ENCODE results near the gene TMC2.

The TMC2 gene

DNA sequence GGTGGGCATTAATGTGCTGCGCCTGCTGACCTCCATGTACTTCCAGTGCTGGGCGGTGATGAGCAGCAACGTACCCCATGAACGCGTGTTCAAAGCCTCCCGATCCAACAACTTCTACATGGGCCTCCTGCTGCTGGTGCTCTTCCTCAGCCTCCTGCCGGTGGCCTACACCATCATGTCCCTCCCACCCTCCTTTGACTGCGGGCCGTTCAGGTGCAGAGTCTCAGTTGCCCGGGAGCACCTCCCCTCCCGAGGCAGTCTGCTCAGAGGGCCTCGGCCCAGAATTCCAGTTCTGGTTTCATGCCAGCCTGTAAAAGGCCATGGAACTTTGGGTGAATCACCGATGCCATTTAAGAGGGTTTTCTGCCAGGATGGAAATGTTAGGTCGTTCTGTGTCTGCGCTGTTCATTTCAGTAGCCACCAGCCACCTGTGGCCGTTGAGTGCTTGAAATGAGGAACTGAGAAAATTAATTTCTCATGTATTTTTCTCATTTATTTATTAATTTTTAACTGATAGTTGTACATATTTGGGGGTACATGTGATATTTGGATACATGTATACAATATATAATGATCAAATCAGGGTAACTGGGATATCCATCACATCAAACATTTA is 80.8 kb downstream of the TMC2 start:
- DNase-seq (ENCODE audit: insufficient read length, low spot score) (no peak), FAIRE-seq (no peak)
- TF ChIP-seq, protein P1, sequence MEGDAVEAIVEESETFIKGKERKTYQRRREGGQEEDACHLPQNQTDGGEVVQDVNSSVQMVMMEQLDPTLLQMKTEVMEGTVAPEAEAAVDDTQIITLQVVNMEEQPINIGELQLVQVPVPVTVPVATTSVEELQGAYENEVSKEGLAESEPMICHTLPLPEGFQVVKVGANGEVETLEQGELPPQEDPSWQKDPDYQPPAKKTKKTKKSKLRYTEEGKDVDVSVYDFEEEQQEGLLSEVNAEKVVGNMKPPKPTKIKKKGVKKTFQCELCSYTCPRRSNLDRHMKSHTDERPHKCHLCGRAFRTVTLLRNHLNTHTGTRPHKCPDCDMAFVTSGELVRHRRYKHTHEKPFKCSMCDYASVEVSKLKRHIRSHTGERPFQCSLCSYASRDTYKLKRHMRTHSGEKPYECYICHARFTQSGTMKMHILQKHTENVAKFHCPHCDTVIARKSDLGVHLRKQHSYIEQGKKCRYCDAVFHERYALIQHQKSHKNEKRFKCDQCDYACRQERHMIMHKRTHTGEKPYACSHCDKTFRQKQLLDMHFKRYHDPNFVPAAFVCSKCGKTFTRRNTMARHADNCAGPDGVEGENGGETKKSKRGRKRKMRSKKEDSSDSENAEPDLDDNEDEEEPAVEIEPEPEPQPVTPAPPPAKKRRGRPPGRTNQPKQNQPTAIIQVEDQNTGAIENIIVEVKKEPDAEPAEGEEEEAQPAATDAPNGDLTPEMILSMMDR (IDR thresholded peaks at IDR 0.05; ENCODE audit: insufficient read depth, missing control alignments), result no peak

GRCh38 chr20:2618815-2619214 is 82.4 kb downstream of the TMC2 start:
- no peak for FAIRE-seq
- TF ChIP-seq, protein P1 (IDR thresholded peaks at IDR 0.05; ENCODE audit: insufficient read depth, missing control alignments), result no peak

DNA sequence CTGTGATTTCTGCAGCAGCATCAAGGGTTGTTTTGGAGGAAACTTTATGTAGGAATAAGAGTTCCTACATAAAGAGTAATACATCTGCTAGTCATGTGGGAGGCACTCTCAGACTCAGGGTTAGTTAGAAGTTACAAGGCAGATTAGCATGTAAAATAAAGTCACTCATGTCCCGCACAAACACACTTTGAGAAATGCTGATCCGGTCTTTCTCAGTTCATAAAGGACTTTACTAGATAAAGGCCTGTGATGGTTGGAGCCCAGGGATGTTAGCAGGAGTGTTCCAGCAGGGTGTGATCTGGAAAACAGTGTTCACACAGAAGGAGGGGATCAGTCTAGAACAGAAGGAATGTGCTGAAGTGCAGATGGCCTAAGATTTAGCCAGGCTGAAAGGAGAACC is 83.0 kb downstream of the TMC2 start:
- FAIRE-seq, result no peak
- TF ChIP-seq, protein P1 (IDR thresholded peaks at IDR 0.05; ENCODE audit: insufficient read depth, missing control alignments), result no peak
- DNase-seq (ENCODE audit: insufficient read length, low spot score), result no peak

More at GRCh38 chr20:2618815-2619214, 82.4 kb downstream of the TMC2 start:
- DNase-seq (ENCODE audit: insufficient read length, low spot score), result no peak

GRCh38 chr20:2619961-2620595 is 83.7 kb downstream of the TMC2 start:
- TF ChIP-seq, protein P1 (IDR thresholded peaks at IDR 0.05; ENCODE audit: insufficient read depth, missing control alignments), result no peak
- DNase-seq (ENCODE audit: insufficient read length, low spot score) (no peak), FAIRE-seq (no peak)

GRCh38 chr20:2624190-2624589 is 87.8 kb downstream of the TMC2 start:
- FAIRE-seq (no peak), DNase-seq (ENCODE audit: insufficient read length, low spot score) (no peak)
- TF ChIP-seq, protein P1 (IDR thresholded peaks at IDR 0.05; ENCODE audit: insufficient read depth, missing control alignments), result no peak

GRCh38 chr20:2625062-2625461 is 88.7 kb downstream of the TMC2 start:
- FAIRE-seq (no peak), DNase-seq (ENCODE audit: insufficient read length, low spot score) (no peak)
- TF ChIP-seq, protein P1 (IDR thresholded peaks at IDR 0.05; ENCODE audit: insufficient read depth, missing control alignments), result no peak

- no peak for FAIRE-seq
- no peak for DNase-seq (ENCODE audit: insufficient read length, low spot score)
- TF ChIP-seq, protein P1 (IDR thresholded peaks at IDR 0.05; ENCODE audit: insufficient read depth, missing control alignments), result no peak
Observed at GRCh38 chr20:2626853-2627541, 90.6 kb downstream of the TMC2 start.
